GM19438 (cell line): ENCODE measurements around the gene ELL2.

Source experiments
- ATAC-seq: cut with Tn5 transposase; IDR thresholded peaks from one replicate; pipeline ENCODE4 v1.9.1; 2021; ENCODE audit warnings: low read depth; ENCODE audit not compliant: unreplicated experiment

ELL2 gene

GRCh38 chr5:95957561-95958203 lies 4.0 kb downstream of the ELL2 start:
- ATAC-seq: no peak

GRCh38 chr5:95956900-95957293 lies 4.8 kb downstream of the ELL2 start:
- no peak for ATAC-seq

GRCh38 chr5:95956021-95956899 lies 5.4 kb downstream of the ELL2 start:
- ATAC-seq: no peak

DNA sequence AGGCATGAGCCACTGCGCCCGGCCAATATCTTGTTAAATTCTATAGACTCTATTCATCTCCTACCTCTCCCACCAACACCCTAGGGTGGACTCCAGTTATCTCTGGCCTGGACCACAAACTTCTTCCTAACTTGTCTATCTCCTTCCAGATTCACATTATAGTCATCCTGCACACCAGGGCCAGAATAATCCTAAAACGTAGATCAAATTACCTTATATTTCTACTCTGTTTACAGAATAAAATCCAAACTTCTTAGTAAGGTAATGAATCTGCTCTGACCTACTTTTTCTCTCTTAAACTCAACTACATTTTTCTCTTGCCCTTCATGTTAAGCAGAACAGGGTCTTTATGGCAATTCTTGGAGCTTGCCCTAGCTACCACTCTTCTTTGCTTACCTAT lies 6.9 kb downstream of the ELL2 start:
- no peak for ATAC-seq

- ATAC-seq: no peak
Observed at GRCh38 chr5:95953021-95953702, 8.5 kb downstream of the ELL2 start.

GRCh38 chr5:95951916-95952315 lies 9.7 kb downstream of the ELL2 start:
- no peak for ATAC-seq

- peak; percentile 95 for ATAC-seq
Observed at GRCh38 chr5:95949810-95950209, 11.8 kb downstream of the ELL2 start.

GRCh38 chr5:95948631-95949030 lies 13.0 kb downstream of the ELL2 start:
- ATAC-seq: no peak

GRCh38 chr5:95946451-95946850 lies 15.2 kb downstream of the ELL2 start:
- ATAC-seq: no peak

GRCh38 chr5:95942968-95943367 lies 18.7 kb downstream of the ELL2 start:
- ATAC-seq: no peak

GRCh38 chr5:95942414-95942813 lies 19.2 kb downstream of the ELL2 start:
- no peak for ATAC-seq

GRCh38 chr5:95941756-95942155 lies 19.9 kb downstream of the ELL2 start:
- ATAC-seq: no peak

DNA sequence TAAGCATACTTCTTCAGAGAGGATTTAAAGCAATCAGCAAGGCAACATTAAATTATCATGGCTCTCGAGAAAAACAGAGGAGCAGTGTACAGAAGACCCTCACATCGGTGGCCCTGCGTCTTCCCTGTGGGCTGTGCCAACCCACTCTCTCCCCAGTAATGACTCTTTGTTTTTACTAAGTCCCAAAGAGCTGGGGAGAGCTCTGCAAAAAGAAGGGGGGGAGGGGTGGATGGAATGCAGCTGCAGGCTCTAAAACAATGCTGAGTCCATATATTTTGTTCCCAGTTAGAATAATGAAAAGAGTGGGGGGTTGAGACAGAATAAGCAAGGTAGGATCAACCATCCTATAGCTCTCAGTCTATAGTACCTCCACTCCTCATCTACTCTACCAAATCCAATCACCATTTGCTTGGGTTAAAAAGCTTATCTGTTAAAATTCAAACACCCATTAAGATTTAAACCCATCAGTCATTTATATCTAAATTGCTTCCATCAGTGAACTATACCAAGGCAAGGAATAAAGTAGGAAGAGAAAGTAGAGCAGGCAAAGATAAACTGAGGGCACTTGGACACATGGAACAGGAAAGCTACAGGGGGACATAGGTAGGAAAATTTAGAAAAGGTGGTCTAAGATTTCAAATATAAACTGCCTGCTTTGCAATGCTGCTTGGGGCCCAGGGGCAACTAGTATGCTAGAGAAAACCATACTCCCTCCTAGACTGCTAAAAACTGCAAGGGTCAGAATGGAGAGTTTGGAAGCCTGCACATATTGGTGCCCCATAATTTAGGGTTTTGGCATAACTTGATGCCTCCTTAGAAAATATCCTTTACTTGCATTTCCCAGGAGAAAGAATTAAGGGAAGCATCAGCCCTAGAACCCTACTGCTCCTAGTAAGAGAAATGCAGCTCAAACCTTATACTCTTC lies 20.6 kb downstream of the ELL2 start:
- no peak for ATAC-seq

DNA sequence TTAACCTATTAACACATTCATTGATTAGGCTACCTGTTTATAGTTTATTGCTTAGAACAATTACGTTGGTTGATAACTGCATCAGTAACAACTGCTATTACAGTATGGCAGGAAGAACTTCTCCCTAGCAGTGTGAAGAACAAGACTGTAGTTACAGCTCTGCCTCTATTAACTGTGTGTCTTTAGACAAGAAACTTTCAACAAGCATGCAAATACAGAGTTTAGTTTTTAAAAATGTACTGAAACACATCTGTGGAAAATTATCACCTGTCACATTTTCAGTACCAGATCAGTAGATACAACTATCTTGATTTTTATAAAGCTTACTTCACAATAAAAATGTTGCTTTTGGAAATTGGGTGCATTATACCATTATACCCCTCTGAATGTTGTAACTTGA lies 22.2 kb downstream of the ELL2 start:
- peak; percentile 71 for ATAC-seq

DNA sequence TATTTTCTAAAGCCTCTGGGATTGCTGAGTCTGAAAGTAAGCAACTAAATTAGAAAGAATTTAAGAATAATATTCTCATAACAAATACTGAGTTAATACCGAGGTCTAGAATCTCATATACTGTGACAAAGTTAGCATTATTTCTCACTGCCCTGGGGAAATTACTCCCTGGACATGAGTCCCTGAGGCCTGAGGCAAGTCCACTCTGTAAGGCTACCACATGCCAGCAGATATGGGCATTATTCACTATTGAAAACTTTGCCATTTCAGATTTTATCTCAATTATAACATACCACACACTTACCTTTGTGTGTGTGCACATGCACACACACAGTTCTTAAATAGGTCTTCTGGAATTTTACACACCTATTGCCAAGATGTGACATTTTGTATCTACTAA lies 22.9 kb downstream of the ELL2 start:
- no peak for ATAC-seq

- no peak for ATAC-seq
Observed at GRCh38 chr5:95938347-95938746, 23.3 kb downstream of the ELL2 start.

DNA sequence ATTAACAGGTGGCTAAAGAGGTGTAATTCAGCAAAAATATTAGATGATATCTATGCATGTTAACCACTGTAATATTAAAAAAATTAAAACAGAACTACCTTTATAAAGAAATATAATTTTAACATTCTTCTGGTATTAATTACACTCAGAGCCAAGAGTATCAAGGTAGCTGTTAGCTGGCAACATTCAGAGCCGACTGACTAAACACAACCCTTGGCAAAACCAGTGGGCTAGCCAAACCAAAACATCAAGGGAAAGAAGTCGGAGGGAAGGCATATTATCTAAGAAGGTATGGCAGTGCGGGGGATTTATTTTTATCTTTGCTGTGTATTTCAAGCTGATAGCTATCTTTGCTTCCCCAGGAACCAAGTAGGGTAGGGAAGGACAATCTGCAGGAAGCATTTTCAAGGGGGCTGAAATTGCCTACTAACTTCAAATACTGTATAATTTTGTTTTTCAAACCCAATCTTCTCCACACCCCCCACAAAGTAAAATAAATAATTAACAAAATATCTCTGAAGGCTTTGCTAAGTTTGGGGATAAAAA lies 24.0 kb downstream of the ELL2 start:
- no peak for ATAC-seq

DNA sequence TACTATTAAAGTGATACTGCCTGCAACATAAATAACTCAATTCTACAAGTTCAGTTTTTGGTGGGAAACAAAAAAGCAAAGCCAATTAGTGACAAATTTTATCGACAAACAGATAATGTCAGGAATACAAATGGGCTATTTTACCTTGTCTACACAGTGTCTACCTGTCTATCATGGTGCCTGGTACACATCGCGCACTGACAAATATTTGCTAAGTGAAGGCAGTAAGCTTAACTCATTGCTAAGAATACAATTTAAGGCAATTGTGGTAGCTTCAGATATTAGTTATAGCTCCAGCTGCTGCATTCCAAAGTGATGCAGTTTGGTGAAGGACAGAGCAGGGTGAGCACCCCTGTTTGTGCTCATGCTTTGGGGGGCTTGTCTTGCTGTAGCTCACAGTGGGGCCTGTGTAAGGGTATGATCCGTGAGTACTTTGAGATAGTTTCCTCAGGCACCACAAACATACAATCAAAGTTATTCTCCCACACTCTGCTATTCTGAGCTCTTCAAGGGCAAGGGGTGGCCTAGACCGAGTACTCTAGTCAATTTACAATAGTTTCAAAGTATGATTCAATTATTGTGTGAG lies 24.7 kb downstream of the ELL2 start:
- no peak for ATAC-seq

DNA sequence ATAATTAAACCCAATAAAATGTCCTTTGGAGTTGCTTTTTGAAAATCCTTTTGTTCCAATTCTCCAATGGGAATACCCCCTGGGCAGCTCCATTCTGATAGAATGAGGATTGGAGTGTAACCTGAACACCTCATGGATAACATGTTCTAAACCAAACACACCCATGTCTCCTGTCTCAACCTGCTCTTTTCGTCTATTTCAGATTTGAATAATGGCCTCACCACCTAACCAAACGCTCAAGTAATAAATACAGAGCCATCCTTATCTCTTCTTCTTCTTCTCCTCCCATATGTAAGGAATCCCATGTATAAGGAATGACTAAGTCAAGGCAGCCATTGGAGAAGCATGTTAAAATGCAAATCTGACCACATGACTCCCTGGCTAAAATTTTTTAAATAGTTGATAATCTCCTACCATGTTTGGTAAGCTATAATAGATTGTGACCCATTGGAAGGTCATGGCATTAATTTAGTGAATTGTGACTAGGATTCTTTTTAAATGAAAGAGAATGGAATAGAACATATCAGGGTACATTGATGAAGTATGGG lies 26.0 kb downstream of the ELL2 start:
- ATAC-seq: no peak
